B cell (primary cell): ENCODE measurements around the gene GSDMA. TPM values are rescaled to one million over a fixed set of nuclear protein-coding genes. Genes with fewer than 3 reads are reported as not detected.

ENCODE experiments used
- ATAC-seq: fragments of 200-7000 bp; cut with Tn5 transposase; one replicate; pipeline ENCODE4 v1.10.0; 2021; ENCODE audit warnings: low read depth, mild to moderate bottlenecking, moderate number of reproducible peaks, moderate library complexity
- CTCF ChIA-PET: fragments of 350-600 bp; sonication (Branson Sonifier 250); formaldehyde crosslinking; loops from one replicate; lab custom pipeline; 2021; ENCODE audit warnings: antibody characterized with exemption, inconsistent platforms; lab: Charles Lee
- POLR2A ChIA-PET: fragments of 350-600 bp; sonication (Branson Sonifier 250); formaldehyde crosslinking; loops from one replicate; lab custom pipeline; 2021; ENCODE audit warnings: antibody characterized with exemption; lab: Charles Lee
- DNase-seq: peaks from one replicate; pipeline ENCODE4 v3.0.0; 2013
- H2AFZ ChIP-seq: 2 replicates; pipeline ENCODE4 v1.6.1; 2012; ENCODE audit warnings: mild to moderate bottlenecking, low read depth, low read length; ENCODE audit not compliant: insufficient read depth, poor library complexity, severe bottlenecking
- H3K27ac ChIP-seq, 2 donors: 1 replicate in 1 of 2; 2 replicates in 1 of 2; pipeline ENCODE4 v1.5.1; 2012 to 2013; ENCODE audit warnings: low read length in 2 of 2, mild to moderate bottlenecking in 2 of 2, moderate library complexity in 1 of 2
- H3K27me3 ChIP-seq, 4 experiments: fragments of 200-600 bp in 1 of 4; sonication (generic) in 1 of 4; replicated peaks in 1 of 4; 1 replicate in 2 of 4; 2 replicates in 2 of 4; pipeline versions ENCODE4 v1.6.1 to v1.7.0; 2013 to 2016; ENCODE audit warnings: low read length in 3 of 4, mild to moderate bottlenecking in 2 of 4, mixed read lengths in 1 of 4, moderate library complexity in 1 of 4; ENCODE audit not compliant: insufficient read depth in 4 of 4, control insufficient read depth in 3 of 4; ENCODE audit errors: control extremely low read depth in 1 of 4
- H3K36me3 ChIP-seq, 2 experiments: replicated peaks in 1 of 2; 1 replicate in 1 of 2; 2 replicates in 1 of 2; pipeline versions ENCODE4 v1.6.1 to v1.7.1; 2013; ENCODE audit warnings: low read length in 1 of 2; ENCODE audit not compliant: insufficient read depth in 2 of 2, control insufficient read depth in 1 of 2; ENCODE audit errors: control extremely low read depth in 1 of 2, extremely low read depth in 1 of 2
- H3K4me1 ChIP-seq, 2 donors: fragments of 200-600 bp in 1 of 2; sonication (generic) in 1 of 2; 1 replicate in 1 of 2; 2 replicates in 1 of 2; pipeline versions ENCODE4 v1.5.1 to v1.6.1; 2013 to 2017; ENCODE audit warnings: low read length in 2 of 2; ENCODE audit not compliant: control insufficient read depth in 2 of 2, insufficient read depth in 2 of 2
- H3K4me2 ChIP-seq: replicated peaks from 2 replicates; pipeline ENCODE3; 2012; ENCODE audit warnings: mild to moderate bottlenecking, low read depth, low read length; ENCODE audit not compliant: poor library complexity, severe bottlenecking
- H3K4me3 ChIP-seq, 5 experiments: fragments of 200-600 bp in 1 of 5; sonication (generic) in 1 of 5; 1 replicate in 3 of 5; 2 replicates in 2 of 5; pipeline versions ENCODE4 v1.5.1 to v1.7.0; 2011 to 2016; ENCODE audit warnings: low read length in 4 of 5, mild to moderate bottlenecking in 4 of 5, low read depth in 2 of 5, control low read depth in 1 of 5, moderate library complexity in 1 of 5; ENCODE audit not compliant: insufficient read depth in 1 of 5; ENCODE audit errors: control extremely low read depth in 1 of 5, extremely low read depth in 1 of 5
- H3K79me2 ChIP-seq: fragments of 200-600 bp; sonication (generic); one replicate; pipeline ENCODE4 v1.6.0; 2016; ENCODE audit warnings: low read length; ENCODE audit not compliant: control insufficient read depth, insufficient read depth
- H3K9ac ChIP-seq: fragments of 200-600 bp; sonication (generic); 2 replicates; pipeline ENCODE4 v1.6.1; 2017; ENCODE audit warnings: mild to moderate bottlenecking, low read length, moderate library complexity
- H3K9me3 ChIP-seq, 3 donors: one replicate each; pipeline versions ENCODE4 v1.6.1 to v1.7.1; 2013; ENCODE audit warnings: low read length in 2 of 3; ENCODE audit not compliant: control insufficient read depth in 2 of 3, insufficient read depth in 1 of 3; ENCODE audit errors: control extremely low read depth in 1 of 3
- H4K20me1 ChIP-seq: 2 replicates; pipeline ENCODE4 v1.6.0; 2012; ENCODE audit warnings: mild to moderate bottlenecking, low read length; ENCODE audit not compliant: insufficient read depth, control insufficient read depth, poor library complexity, severe bottlenecking
- H3K27ac Mint-ChIP-seq: one replicate; pipeline ENCODE4 v1.8.0; 2021; ENCODE audit warnings: mixed read lengths
- H3K27me3 Mint-ChIP-seq: one replicate; pipeline ENCODE4 v1.8.0; 2021; ENCODE audit warnings: mixed read lengths
- H3K4me1 Mint-ChIP-seq: one replicate; pipeline ENCODE4 v1.8.0; 2021; ENCODE audit warnings: mixed read lengths
- H3K4me3 Mint-ChIP-seq: one replicate; pipeline ENCODE4 v1.8.0; 2021; ENCODE audit warnings: mixed read lengths
- H3K9me3 Mint-ChIP-seq: one replicate; pipeline ENCODE4 v1.8.0; 2022; ENCODE audit warnings: mixed read lengths; ENCODE audit not compliant: insufficient read depth
- EZH2 ChIP-seq: IDR thresholded peaks from 2 replicates; pipeline ENCODE4 v1.6.1; 2012; ENCODE audit warnings: borderline replicate concordance, low read depth, mild to moderate bottlenecking, moderate library complexity, low read length; ENCODE audit not compliant: insufficient read depth, poor library complexity, severe bottlenecking
- WGBS: methylation state at CpG from one replicate; pipeline ENCODE4 v1.1.5; 2013; ENCODE audit warnings: missing lambda C conversion rate; ENCODE audit not compliant: insufficient coverage; 5-methylcytosine and 5-hydroxymethylcytosine counted together
- intact Hi-C: fragments of 100-400 bp; cut with micrococcal nuclease; formaldehyde crosslinking; loops from one replicate; pipeline ENCODE4 v1.10.0; 2022
- polyA plus RNA-seq: library from polyadenylated mRNA; depleted of rRNA; stranded (reverse); fragments of >200 nt; gene quantifications from 2 replicates; pipeline ENCODE4 v1.2.3, GENCODE V29; 2012
- total RNA-seq, 2 donors: library from RNA; stranded (reverse); fragments of 120-200 nt in 1 of 2; gene quantifications; 1 replicate in 1 of 2; 2 replicates in 1 of 2; pipeline versions ENCODE4 v1.2.3 to v1.2.4, GENCODE V29; 2013 to 2022
- TF ChIP-seq, protein P1 (sequence below): fragments of 200-600 bp; IDR thresholded peaks from one replicate; pipeline ENCODE4 v1.8.0; 2022; ENCODE audit warnings: antibody characterized with exemption, mild to moderate bottlenecking

Gene GSDMA
- total and polyA plus RNA-seq, 2 donors (not counting 1 experiment from before 2014, with no cell fraction given), result 0.09 TPM; not detected in 1

DNA sequence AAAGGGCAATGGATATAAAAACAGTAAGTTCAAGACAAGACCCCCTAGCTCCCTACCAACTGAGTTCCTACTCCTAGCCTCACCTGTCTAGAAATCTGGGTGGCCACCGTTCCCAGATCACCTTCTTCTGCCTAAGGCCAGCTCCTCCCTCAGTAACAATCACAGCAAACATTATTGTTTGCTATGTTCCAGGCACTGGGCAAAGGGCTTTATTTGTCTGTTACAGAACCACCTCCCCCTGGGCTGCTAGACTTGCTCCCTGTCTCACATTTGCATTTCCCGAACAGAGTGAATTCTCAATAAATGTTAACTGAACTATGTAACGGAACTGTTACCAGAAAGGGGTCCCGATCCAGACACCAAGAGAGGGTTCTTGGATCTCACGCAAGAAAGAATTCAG, 28.5 kb upstream of the GSDMA start:
- no peak overlapping the region for H3K4me2 ChIP-seq
- Mint-ChIP-seq H3K4me1 (peaks cover 5% of the 10 kb centered on the region), H3K4me3 (no peak overlapping the region), H3K9me3 (no peaks in the 10 kb centered on the region), H3K27ac (no peak overlapping the region), H3K27me3 (no peaks in the 10 kb centered on the region)
- H3K9me3 ChIP-seq, result no peaks in the 10 kb centered on the region
- 90% methylated on average over 3 of the region's 5 CpGs for WGBS
- H3K27ac ChIP-seq, result no peak overlapping the region
- no peak for ATAC-seq
- ChIA-PET CTCF (no interaction called here), POLR2A (interaction anchor here (0.6 kb wide), 1 partner anchor 204 kb away, joined by 11 read pairs; the partner anchor contains the start of gene MIEN1)
- no peaks in the 10 kb centered on the region for H3K79me2 ChIP-seq
- TF ChIP-seq EZH2, result no peak
- H3K36me3 ChIP-seq, result no peaks in the 10 kb centered on the region
- H3K4me3 ChIP-seq, result no peak overlapping the region
- H3K27me3 ChIP-seq, result no peaks in the 10 kb centered on the region
- no peaks in the 10 kb centered on the region for H4K20me1 ChIP-seq
- H2AFZ ChIP-seq, result no peak overlapping the region
- peaks cover 3 to 8% of the 10 kb centered on the region in 2 donors for H3K4me1 ChIP-seq
- intact Hi-C loops, result no loop called here
- DNase-seq, result no peak
- no peak overlapping the region for H3K9ac ChIP-seq

DNA sequence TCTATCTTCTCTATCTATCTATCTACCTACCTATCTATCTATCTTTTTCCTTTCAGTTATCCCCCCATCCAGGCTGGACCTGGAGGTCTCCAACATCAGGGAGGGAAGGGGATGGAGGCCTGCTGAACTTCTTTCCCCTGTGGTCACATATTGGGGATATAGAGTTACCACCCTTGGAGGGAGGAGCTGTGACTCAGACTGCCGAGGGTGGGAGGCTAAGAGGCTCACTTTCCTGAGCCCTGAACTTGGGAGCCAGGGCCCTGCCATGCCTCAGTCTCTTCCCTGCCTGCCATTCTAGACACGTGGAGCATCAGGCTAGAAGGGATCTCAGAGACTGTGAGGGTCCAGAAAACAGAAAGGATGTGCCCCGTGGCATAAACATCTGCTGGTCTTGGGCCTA, 26.9 kb upstream of the GSDMA start:
- no peaks in the 10 kb centered on the region for H3K9me3 Mint-ChIP-seq
- no peak overlapping the region for H3K4me2 ChIP-seq
- H3K4me3 ChIP-seq, result no peak overlapping the region
- intact Hi-C loops, result no loop called here
- peaks cover 12 to 17% of the 10 kb centered on the region in 2 donors for H3K4me1 ChIP-seq
- no peaks in the 10 kb centered on the region for H3K27me3 Mint-ChIP-seq
- no peaks in the 10 kb centered on the region for H3K27me3 ChIP-seq
- TF ChIP-seq EZH2, result no peak
- TF ChIP-seq, protein P1, sequence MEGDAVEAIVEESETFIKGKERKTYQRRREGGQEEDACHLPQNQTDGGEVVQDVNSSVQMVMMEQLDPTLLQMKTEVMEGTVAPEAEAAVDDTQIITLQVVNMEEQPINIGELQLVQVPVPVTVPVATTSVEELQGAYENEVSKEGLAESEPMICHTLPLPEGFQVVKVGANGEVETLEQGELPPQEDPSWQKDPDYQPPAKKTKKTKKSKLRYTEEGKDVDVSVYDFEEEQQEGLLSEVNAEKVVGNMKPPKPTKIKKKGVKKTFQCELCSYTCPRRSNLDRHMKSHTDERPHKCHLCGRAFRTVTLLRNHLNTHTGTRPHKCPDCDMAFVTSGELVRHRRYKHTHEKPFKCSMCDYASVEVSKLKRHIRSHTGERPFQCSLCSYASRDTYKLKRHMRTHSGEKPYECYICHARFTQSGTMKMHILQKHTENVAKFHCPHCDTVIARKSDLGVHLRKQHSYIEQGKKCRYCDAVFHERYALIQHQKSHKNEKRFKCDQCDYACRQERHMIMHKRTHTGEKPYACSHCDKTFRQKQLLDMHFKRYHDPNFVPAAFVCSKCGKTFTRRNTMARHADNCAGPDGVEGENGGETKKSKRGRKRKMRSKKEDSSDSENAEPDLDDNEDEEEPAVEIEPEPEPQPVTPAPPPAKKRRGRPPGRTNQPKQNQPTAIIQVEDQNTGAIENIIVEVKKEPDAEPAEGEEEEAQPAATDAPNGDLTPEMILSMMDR, result no peak
- H3K79me2 ChIP-seq, result no peaks in the 10 kb centered on the region
- H3K4me3 Mint-ChIP-seq, result no peak overlapping the region
- ChIA-PET POLR2A (no interaction called here), CTCF (no interaction called here)
- no peaks in the 10 kb centered on the region for H3K36me3 ChIP-seq
- H2AFZ ChIP-seq, result no peak overlapping the region
- no peaks in the 10 kb centered on the region for H4K20me1 ChIP-seq
- H3K27ac ChIP-seq, result no peak overlapping the region
- no peaks in the 10 kb centered on the region for H3K9me3 ChIP-seq
- no peak overlapping the region for H3K9ac ChIP-seq
- DNase-seq (no peak), ATAC-seq (no peak)
- whole genome bisulfite sequencing, result 82% methylated on average over 3 of the region's 3 CpGs
- peaks cover 13% of the 10 kb centered on the region for H3K4me1 Mint-ChIP-seq
- H3K27ac Mint-ChIP-seq, result no peak overlapping the region
